Measurements from ENCODE around the gene CAMK2N1. TPM values are rescaled to one million over a fixed set of nuclear protein-coding genes. Genes with fewer than 3 reads are reported as not detected.

The CAMK2N1 gene
- total RNA-seq, 2 donors from 2014 or later, result 10.2 to 16.2 TPM

- Histone ChIP-seq H3K27ac (ENCODE audit: low read depth, low read length) (no peak overlapping the region), H3K9me3 (ENCODE audit: control insufficient read depth, low read length) (no peaks in the 10 kb centered on the region), H3K4me3 (ENCODE audit: low read length) (no peak overlapping the region), H3K9ac (ENCODE audit: extremely low read depth, low read length, poor library complexity, severe bottlenecking) (no peak overlapping the region), H3K27me3 (ENCODE audit: control insufficient read depth, insufficient read depth, low read length, poor library complexity, severe bottlenecking) (peaks cover 58% of the 10 kb centered on the region), H3K4me1 (ENCODE audit: control insufficient read depth, insufficient read depth, low read length) (no peaks in the 10 kb centered on the region), H3K36me3 (ENCODE audit: control insufficient read depth, insufficient read depth, low read length) (no peaks in the 10 kb centered on the region)
- H3K9me3 Mint-ChIP-seq, result no peaks in the 10 kb centered on the region
- peaks cover 61% of the 10 kb centered on the region for H3K27me3 Mint-ChIP-seq (ENCODE audit: insufficient read depth)
- 72 to 77% methylated on average over 3 to 6 of the region's 6 CpGs for WGBS, 2 experiments (ENCODE audit: insufficient coverage in 1 of 2, insufficient read length in 1 of 2)
- DNase-seq, result no peak
- TF ChIP-seq, protein P1, sequence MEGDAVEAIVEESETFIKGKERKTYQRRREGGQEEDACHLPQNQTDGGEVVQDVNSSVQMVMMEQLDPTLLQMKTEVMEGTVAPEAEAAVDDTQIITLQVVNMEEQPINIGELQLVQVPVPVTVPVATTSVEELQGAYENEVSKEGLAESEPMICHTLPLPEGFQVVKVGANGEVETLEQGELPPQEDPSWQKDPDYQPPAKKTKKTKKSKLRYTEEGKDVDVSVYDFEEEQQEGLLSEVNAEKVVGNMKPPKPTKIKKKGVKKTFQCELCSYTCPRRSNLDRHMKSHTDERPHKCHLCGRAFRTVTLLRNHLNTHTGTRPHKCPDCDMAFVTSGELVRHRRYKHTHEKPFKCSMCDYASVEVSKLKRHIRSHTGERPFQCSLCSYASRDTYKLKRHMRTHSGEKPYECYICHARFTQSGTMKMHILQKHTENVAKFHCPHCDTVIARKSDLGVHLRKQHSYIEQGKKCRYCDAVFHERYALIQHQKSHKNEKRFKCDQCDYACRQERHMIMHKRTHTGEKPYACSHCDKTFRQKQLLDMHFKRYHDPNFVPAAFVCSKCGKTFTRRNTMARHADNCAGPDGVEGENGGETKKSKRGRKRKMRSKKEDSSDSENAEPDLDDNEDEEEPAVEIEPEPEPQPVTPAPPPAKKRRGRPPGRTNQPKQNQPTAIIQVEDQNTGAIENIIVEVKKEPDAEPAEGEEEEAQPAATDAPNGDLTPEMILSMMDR (conservative IDR thresholded peaks at IDR 0.05), result no peak
- H3K4me1 Mint-ChIP-seq, result peaks cover 5% of the 10 kb centered on the region
- H3K36me3 Mint-ChIP-seq (ENCODE audit: low read depth), result no peaks in the 10 kb centered on the region
- H3K4me3 Mint-ChIP-seq, result no peak overlapping the region
- H3K27ac Mint-ChIP-seq, result no peak overlapping the region
Observed at GRCh38 chr1:20511518-20512428, 25.8 kb upstream of the CAMK2N1 start.

DNA sequence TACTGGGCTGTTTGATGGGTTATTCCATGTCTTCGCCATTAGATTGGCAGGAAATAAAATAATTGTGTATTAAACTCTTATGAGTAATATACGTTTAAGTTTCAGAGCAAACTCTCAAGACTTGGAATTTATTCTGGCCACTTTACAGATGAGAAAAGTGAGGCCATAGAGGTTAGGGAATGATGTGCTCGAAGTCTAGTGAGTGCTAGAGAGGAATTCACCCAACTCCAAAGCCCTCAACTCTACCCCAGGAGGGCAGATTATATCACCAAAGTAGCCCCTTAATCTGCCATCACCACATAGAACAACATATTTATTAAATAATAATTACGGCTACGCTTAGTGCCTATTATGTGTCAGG is 22.4 kb upstream of the CAMK2N1 start:
- Histone ChIP-seq H3K27me3 (ENCODE audit: control insufficient read depth, insufficient read depth, low read length, poor library complexity, severe bottlenecking) (peaks cover 44% of the 10 kb centered on the region), H3K4me3 (ENCODE audit: low read length) (peak overlapping the region; percentile 96), H3K36me3 (ENCODE audit: control insufficient read depth, insufficient read depth, low read length) (peaks cover 11% of the 10 kb centered on the region), H3K27ac (ENCODE audit: low read depth, low read length) (no peak overlapping the region), H3K9me3 (ENCODE audit: control insufficient read depth, low read length) (no peaks in the 10 kb centered on the region), H3K9ac (ENCODE audit: extremely low read depth, low read length, poor library complexity, severe bottlenecking) (no peak overlapping the region), H3K4me1 (ENCODE audit: control insufficient read depth, insufficient read depth, low read length) (no peaks in the 10 kb centered on the region)
- Mint-ChIP-seq H3K4me1 (peaks cover 5% of the 10 kb centered on the region), H3K27me3 (ENCODE audit: insufficient read depth) (peaks cover 45% of the 10 kb centered on the region), H3K4me3 (peak overlapping the region; percentile 90), H3K27ac (no peak overlapping the region), H3K36me3 (ENCODE audit: low read depth) (no peaks in the 10 kb centered on the region), H3K9me3 (no peaks in the 10 kb centered on the region)
- DNase-seq, result no peak
- WGBS, 2 experiments (ENCODE audit: insufficient coverage in 1 of 2, insufficient read length in 1 of 2), result 67 to 75% methylated on average over 3 to 5 of the region's 5 CpGs
- TF ChIP-seq, protein P1 (conservative IDR thresholded peaks at IDR 0.05), result no peak

GRCh38 chr1:20507564-20508410 is 21.8 kb upstream of the CAMK2N1 start, which contains the start of gene MUL1:
TSS of gene MUL1 (minus strand) at chr1:20508151. CDS start at chr1:20508024, 127 bp downstream.
- H3K9ac ChIP-seq (ENCODE audit: extremely low read depth, low read length, poor library complexity, severe bottlenecking), result peak within 1 kb of the TSS; percentile 54
- H3K4me3 ChIP-seq (ENCODE audit: low read length), result peak within 1 kb of the TSS; percentile 96
- H3K36me3 ChIP-seq (ENCODE audit: control insufficient read depth, insufficient read depth, low read length), result peaks cover 17% of the 10 kb centered on the region
- H3K9me3 Mint-ChIP-seq, result no peaks in the 10 kb centered on the region
- 1 to 2% methylated on average over 28 to 58 of the region's 58 CpGs for WGBS, 2 experiments (ENCODE audit: insufficient coverage in 1 of 2, insufficient read length in 1 of 2)
- H3K27me3 ChIP-seq (ENCODE audit: control insufficient read depth, insufficient read depth, low read length, poor library complexity, severe bottlenecking), result peaks cover 41% of the 10 kb centered on the region
- peak within 1 kb of the TSS; percentile 90 for H3K4me3 Mint-ChIP-seq
- H3K27me3 Mint-ChIP-seq (ENCODE audit: insufficient read depth), result peaks cover 39% of the 10 kb centered on the region
- no peaks in the 10 kb centered on the region for H3K36me3 Mint-ChIP-seq (ENCODE audit: low read depth)
- H3K27ac ChIP-seq (ENCODE audit: low read depth, low read length), result peak within 1 kb of the TSS; percentile 24
- peak within 1 kb of the TSS; percentile 92 for H3K27ac Mint-ChIP-seq
- H3K4me1 Mint-ChIP-seq, result peaks cover 5% of the 10 kb centered on the region
- TF ChIP-seq, protein P1 (conservative IDR thresholded peaks at IDR 0.05), result no peak
- peak; percentile 98 for DNase-seq
- no peaks in the 10 kb centered on the region for H3K4me1 ChIP-seq (ENCODE audit: control insufficient read depth, insufficient read depth, low read length)
- H3K9me3 ChIP-seq (ENCODE audit: control insufficient read depth, low read length), result no peaks in the 10 kb centered on the region

All from endodermal cell (in vitro differentiated cells).